Measurements from ENCODE around the gene PRM1. TPM values are rescaled to one million over a fixed set of nuclear protein-coding genes. Genes with fewer than 3 reads are reported as not detected.

Gene PRM1
- total and polyA plus RNA-seq, 2 of the 13 experiments (the other 11 are each of a cell fraction or from before 2014, with no cell fraction given) = not detected

DNA sequence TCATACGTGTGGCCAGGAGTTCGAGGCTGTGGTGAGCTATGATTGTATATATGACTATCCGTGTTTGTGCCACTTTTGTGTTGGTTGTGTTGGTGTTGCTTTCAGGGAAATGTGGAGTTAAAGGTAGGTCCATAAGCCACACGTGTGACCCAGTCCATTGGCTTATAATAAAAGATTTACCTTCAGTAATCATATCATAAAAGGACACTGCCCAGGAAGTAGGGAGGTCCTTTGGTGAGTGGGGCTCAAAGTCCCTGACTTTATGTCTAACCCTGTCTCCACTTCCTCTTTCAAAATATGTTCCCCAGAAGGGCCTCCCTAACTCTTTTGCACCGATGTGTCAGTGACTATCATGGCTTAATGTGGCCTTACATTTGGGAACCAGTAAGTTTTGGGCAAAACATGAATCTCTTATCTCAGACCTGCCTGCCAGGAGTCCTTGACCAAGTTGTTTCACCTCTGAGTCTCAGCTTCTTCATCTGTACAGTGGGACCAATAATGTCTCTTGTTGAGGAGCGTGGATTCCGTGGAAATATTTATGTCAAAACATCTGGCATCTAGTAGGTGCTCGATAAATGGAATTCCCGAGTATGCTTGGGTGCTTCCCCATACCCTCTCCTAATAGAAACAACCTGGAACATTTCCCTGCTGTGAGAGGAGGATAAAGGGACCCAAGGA is 16.8 kb downstream of the PRM1 start (continued):
- TF ChIP-seq, protein P1, sequence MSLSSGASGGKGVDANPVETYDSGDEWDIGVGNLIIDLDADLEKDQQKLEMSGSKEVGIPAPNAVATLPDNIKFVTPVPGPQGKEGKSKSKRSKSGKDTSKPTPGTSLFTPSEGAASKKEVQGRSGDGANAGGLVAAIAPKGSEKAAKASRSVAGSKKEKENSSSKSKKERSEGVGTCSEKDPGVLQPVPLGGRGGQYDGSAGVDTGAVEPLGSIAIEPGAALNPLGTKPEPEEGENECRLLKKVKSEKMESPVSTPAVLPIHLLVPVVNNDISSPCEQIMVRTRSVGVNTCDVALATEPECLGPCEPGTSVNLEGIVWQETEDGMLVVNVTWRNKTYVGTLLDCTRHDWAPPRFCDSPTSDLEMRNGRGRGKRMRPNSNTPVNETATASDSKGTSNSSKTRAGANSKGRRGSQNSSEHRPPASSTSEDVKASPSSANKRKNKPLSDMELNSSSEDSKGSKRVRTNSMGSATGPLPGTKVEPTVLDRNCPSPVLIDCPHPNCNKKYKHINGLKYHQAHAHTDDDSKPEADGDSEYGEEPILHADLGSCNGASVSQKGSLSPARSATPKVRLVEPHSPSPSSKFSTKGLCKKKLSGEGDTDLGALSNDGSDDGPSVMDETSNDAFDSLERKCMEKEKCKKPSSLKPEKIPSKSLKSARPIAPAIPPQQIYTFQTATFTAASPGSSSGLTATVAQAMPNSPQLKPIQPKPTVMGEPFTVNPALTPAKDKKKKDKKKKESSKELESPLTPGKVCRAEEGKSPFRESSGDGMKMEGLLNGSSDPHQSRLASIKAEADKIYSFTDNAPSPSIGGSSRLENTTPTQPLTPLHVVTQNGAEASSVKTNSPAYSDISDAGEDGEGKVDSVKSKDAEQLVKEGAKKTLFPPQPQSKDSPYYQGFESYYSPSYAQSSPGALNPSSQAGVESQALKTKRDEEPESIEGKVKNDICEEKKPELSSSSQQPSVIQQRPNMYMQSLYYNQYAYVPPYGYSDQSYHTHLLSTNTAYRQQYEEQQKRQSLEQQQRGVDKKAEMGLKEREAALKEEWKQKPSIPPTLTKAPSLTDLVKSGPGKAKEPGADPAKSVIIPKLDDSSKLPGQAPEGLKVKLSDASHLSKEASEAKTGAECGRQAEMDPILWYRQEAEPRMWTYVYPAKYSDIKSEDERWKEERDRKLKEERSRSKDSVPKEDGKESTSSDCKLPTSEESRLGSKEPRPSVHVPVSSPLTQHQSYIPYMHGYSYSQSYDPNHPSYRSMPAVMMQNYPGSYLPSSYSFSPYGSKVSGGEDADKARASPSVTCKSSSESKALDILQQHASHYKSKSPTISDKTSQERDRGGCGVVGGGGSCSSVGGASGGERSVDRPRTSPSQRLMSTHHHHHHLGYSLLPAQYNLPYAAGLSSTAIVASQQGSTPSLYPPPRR (CRISPR knock-in tag; IDR thresholded peaks at IDR 0.05; ENCODE audit: borderline replicate concordance) = no peak
- TF ChIP-seq PPARG (CRISPR knock-in tag; conservative IDR thresholded peaks at IDR 0.05) = no peak
- no peak for TF ChIP-seq MAZ (IDR thresholded peaks at IDR 0.05; ENCODE audit: borderline replicate concordance, low read depth, low read length)
- no peak for TF ChIP-seq MAZ (CRISPR knock-in tag; IDR thresholded peaks at IDR 0.05; ENCODE audit: low read depth)
- TF ChIP-seq, protein P2, sequence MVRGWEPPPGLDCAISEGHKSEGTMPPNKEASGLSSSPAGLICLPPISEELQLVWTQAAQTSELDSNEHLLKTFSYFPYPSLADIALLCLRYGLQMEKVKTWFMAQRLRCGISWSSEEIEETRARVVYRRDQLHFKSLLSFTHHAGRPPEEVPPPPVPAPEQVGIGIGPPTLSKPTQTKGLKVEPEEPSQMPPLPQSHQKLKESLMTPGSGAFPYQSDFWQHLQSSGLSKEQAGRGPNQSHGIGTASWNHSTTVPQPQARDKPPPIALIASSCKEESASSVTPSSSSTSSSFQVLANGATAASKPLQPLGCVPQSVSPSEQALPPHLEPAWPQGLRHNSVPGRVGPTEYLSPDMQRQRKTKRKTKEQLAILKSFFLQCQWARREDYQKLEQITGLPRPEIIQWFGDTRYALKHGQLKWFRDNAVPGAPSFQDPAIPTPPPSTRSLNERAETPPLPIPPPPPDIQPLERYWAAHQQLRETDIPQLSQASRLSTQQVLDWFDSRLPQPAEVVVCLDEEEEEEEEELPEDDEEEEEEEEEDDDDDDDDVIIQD (CRISPR knock-in tag; IDR thresholded peaks at IDR 0.05; ENCODE audit: low read depth) = no peak
- TF ChIP-seq SIN3A (IDR thresholded peaks at IDR 0.05; ENCODE audit: borderline replicate concordance, low read depth, low read length) = no peak
- no peak for TF ChIP-seq CCAR2 (optimal IDR thresholded peaks at IDR 0.05; ENCODE audit: low read depth, low read length)
- no peak for TF ChIP-seq KAT8 (CRISPR knock-in tag; IDR thresholded peaks at IDR 0.05)
- TF ChIP-seq ZNF33B (CRISPR knock-in tag; IDR thresholded peaks at IDR 0.05) = no peak
- TF ChIP-seq ONECUT2 (CRISPR knock-in tag; IDR thresholded peaks at IDR 0.05) = no peak
- TF ChIP-seq ZFP41 (CRISPR knock-in tag; IDR thresholded peaks at IDR 0.05; ENCODE audit: borderline replicate concordance) = 0 out of 2 replicates have a peak, but pooled peaks have one; percentile 37
- TF ChIP-seq ZNF747 (CRISPR knock-in tag; IDR thresholded peaks at IDR 0.05; ENCODE audit: borderline replicate concordance) = no peak
- TF ChIP-seq ZNF24 (IDR thresholded peaks at IDR 0.05) = no peak
- TF ChIP-seq ZFP36L2 (CRISPR knock-in tag; IDR thresholded peaks at IDR 0.05) = no peak
- TF ChIP-seq MAX (IDR thresholded peaks at IDR 0.05) = peak; percentile 25; the same call in 1 of the 2 replicates
- TF ChIP-seq KDM3A (CRISPR knock-in tag; IDR thresholded peaks at IDR 0.05; ENCODE audit: low read depth) = no peak
- peak; percentile 89 for TF ChIP-seq ZNF629 (CRISPR knock-in tag; conservative IDR thresholded peaks at IDR 0.05)
- TF ChIP-seq ARHGAP35 (CRISPR knock-in tag; IDR thresholded peaks at IDR 0.05; ENCODE audit: borderline replicate concordance) = no peak
- peak; percentile 37; the same call in 1 of the 2 replicates for TF ChIP-seq ETV5 (CRISPR knock-in tag; IDR thresholded peaks at IDR 0.05; ENCODE audit: borderline replicate concordance)
- TF ChIP-seq ARID2 (CRISPR knock-in tag; IDR thresholded peaks at IDR 0.05; ENCODE audit: borderline replicate concordance) = no peak
- TF ChIP-seq CEBPZ (IDR thresholded peaks at IDR 0.05; ENCODE audit: low read length) = no peak
